K562 (cell line): ENCODE measurements around the gene TMEM239. TPM values are rescaled to one million over a fixed set of nuclear protein-coding genes. Genes with fewer than 3 reads are reported as not detected.
A peak's percentile ranks its signal among the peaks of the same experiment; 100 is the strongest.

Source experiments
- CREM ChIP-seq: IDR thresholded peaks from 2 replicates; pipeline ENCODE4 v1.6.1; 2014; ENCODE audit warnings: antibody characterized with exemption, low read depth
- ELF1 ChIP-seq: fragments of 200-800 bp; sonication (Bioruptor generic); IDR thresholded peaks from 2 replicates; pipeline ENCODE4 v1.6.1; 2016; ENCODE audit warnings: missing genetic modification characterization, missing compliant biosample characterization
- ELF2 ChIP-seq: fragments of 250-450 bp; sonication (Bioruptor Pico); IDR thresholded peaks from 2 replicates; pipeline ENCODE4 v1.5.0; 2021; ENCODE audit warnings: mild to moderate bottlenecking
- GABPB1 ChIP-seq: sonication (generic); formaldehyde crosslinking; IDR thresholded peaks from 2 replicates; pipeline ENCODE4 v1.8.0; 2022; ENCODE audit warnings: mild to moderate bottlenecking, missing genetic modification reagents
- HOMEZ ChIP-seq: fragments of 250-450 bp; sonication (Bioruptor Pico); IDR thresholded peaks from 2 replicates; pipeline ENCODE4 v1.4.0; 2020; ENCODE audit warnings: mild to moderate bottlenecking, moderate library complexity
- MBD2 ChIP-seq: sonication (generic); IDR thresholded peaks from 2 replicates; pipeline ENCODE4 v1.6.1; 2016; ENCODE audit warnings: low read depth, borderline replicate concordance
- MGA ChIP-seq: fragments of 450-650 bp; IDR thresholded peaks from 2 replicates; pipeline ENCODE4 v1.6.1; 2016; ENCODE audit warnings: mild to moderate bottlenecking, moderate library complexity
- NONO ChIP-seq, 2 experiments: fragments of 200-400 bp in 1 of 2; fragments of 450-650 bp in 1 of 2; formaldehyde crosslinking in 1 of 2; IDR thresholded peaks; 2 replicates each; pipeline ENCODE4 v1.6.1; 2017; ENCODE audit warnings: low read depth in 2 of 2, mild to moderate bottlenecking in 2 of 2, moderate library complexity in 2 of 2, low read length in 1 of 2
- PHF8 ChIP-seq: fragments of 200-600 bp; sonication (generic); IDR thresholded peaks from 2 replicates; pipeline ENCODE4 v1.6.1; 2012; ENCODE audit warnings: mixed run types, mild to moderate bottlenecking, inconsistent platforms, low read length, moderate library complexity, borderline replicate concordance
- ZBTB34 ChIP-seq: fragments of 250-450 bp; sonication (Bioruptor Pico); IDR thresholded peaks from 2 replicates; pipeline ENCODE4 v1.8.0; 2021; ENCODE audit warnings: mild to moderate bottlenecking, moderate library complexity
- ZNF511 ChIP-seq: sonication (generic); formaldehyde crosslinking; IDR thresholded peaks from 2 replicates; pipeline ENCODE4 v1.8.0; 2022; ENCODE audit warnings: mild to moderate bottlenecking, missing genetic modification reagents
- polyA plus RNA-seq, 8 experiments: library from polyadenylated mRNA; depleted of rRNA in 4 of 8; stranded (reverse) in 5 of 8; unstranded in 3 of 8; fragments of >200 nt; fragmentation: Nextera tagmentation in 2 of 8; fragmentation: Illumina TruSeq in 1 of 8; extraction: Ambion mirVana in 2 of 8; extraction: Trizol in 1 of 8; gene quantifications; 2 replicates each; pipeline versions ENCODE4 v1.2.1 to v1.2.3, GENCODE V29; 2011 to 2014; ENCODE audit warnings: inconsistent platforms in 1 of 8, missing spikeins in 1 of 8
- total RNA-seq, 7 experiments: library from RNA; depleted of rRNA in 6 of 7; stranded (reverse); fragments of >200 nt in 6 of 7; fragmentation: Illumina TruSeq in 2 of 7; extraction: Trizol in 2 of 7; gene quantifications; 2 replicates each; pipeline versions ENCODE4 v1.2.1 to v1.2.3, GENCODE V29; 2011 to 2021; ENCODE audit warnings: low replicate concordance in 1 of 7

The TMEM239 gene
- total and polyA plus RNA-seq, 9 of the 15 experiments (the other 6 are each of a cell fraction or from before 2014, with no cell fraction given): not detected

- TF ChIP-seq GABPB1 (CRISPR knock-in tag): peak; percentile 98
- peak; percentile 44; the same call in 1 of the 2 replicates for TF ChIP-seq CREM
- TF ChIP-seq HOMEZ (CRISPR knock-in tag): no peak
- TF ChIP-seq ZBTB34 (CRISPR knock-in tag): no peak
- peak; percentile 22; the same call in 1 of the 2 replicates for TF ChIP-seq MBD2
- TF ChIP-seq ELF1: peak; percentile 98
- TF ChIP-seq NONO (IDR thresholded peaks at IDR 0.05; ENCODE audit: low read depth in 2 of 2, low read length in 1 of 2): peak in 1 of 2 experiments; percentile 16; a peak in 1 of 4 replicates
- TF ChIP-seq PHF8: peak; percentile 83; the same call in 1 of the 2 replicates
- TF ChIP-seq ZNF511 (CRISPR knock-in tag): peak; percentile 69
- TF ChIP-seq ELF2: peak; percentile 95
- peak; percentile 88 for TF ChIP-seq MGA
Measured at GRCh38 chr20:2840138-2840966, 24.2 kb downstream of the TMEM239 start, which contains the start of the genes PCED1A and VPS16 (continued).
